SK-N-MC (cell line): ENCODE results near the gene PTPRN2.

Source experiments
- EZH2 ChIP-seq: fragments of 200-600 bp; sonication (generic); IDR thresholded peaks from one replicate; pipeline ENCODE4 v1.6.1; 2017; ENCODE audit warnings: antibody characterized with exemption
- FOXP2 ChIP-seq: optimal IDR thresholded peaks from 2 replicates; pipeline ENCODE3; 2011; ENCODE audit warnings: mild to moderate bottlenecking, moderate library complexity; ENCODE audit not compliant: insufficient read depth; ENCODE audit errors: extremely low read length, control extremely low read depth
- POLR2AphosphoS5 ChIP-seq: IDR thresholded peaks from 2 replicates; pipeline ENCODE4 v1.6.1; 2012; ENCODE audit warnings: mild to moderate bottlenecking, low read depth, low read length, borderline replicate concordance

GRCh38 chr7:157955348-157955999 lies 632.1 kb downstream of the PTPRN2 start:
- TF ChIP-seq POLR2AphosphoS5 = no peak
- TF ChIP-seq FOXP2 = no peak
- TF ChIP-seq EZH2 = no peak
